H1 (cell line): ENCODE results near the gene RPL7A. TPM values are rescaled to one million over a fixed set of nuclear protein-coding genes. Genes with fewer than 3 reads are reported as not detected.

Source experiments
- BCL11A ChIP-seq, 2 experiments: IDR thresholded peaks; one replicate each; pipeline ENCODE4 v1.6.1; 2011; ENCODE audit warnings: low read depth in 2 of 2, low read length in 2 of 2, mild to moderate bottlenecking in 2 of 2
- SIX5 ChIP-seq: IDR thresholded peaks from 2 replicates; pipeline ENCODE4 v1.6.1; 2011; ENCODE audit warnings: mild to moderate bottlenecking, low read depth, low read length
- polyA plus RNA-seq, 7 experiments: library from polyadenylated mRNA; depleted of rRNA in 3 of 7; stranded (reverse) in 5 of 7; unstranded in 2 of 7; fragments of >200 nt in 5 of 7; fragments of 200-250 nt in 2 of 7; gene quantifications; 1 replicate in 5 of 7; 2 replicates in 1 of 7; 4 replicates in 1 of 7; pipeline versions ENCODE4 v1.2.1 to v1.2.3, GENCODE V29; 2011 to 2013; ENCODE audit warnings: missing spikeins in 2 of 7, mixed read lengths in 2 of 7
- total RNA-seq: library from RNA; stranded (reverse); fragmentation: NEBNext Ultra II Directional; extraction: Animal tissue kit (Norgen Biotek cat#: 25700); gene quantifications from 2 replicates; pipeline ENCODE4 v1.2.1, GENCODE V29; 2021

RPL7A gene
- total and polyA plus RNA-seq, 2 of the 8 experiments (the other 6 are each of a cell fraction or from before 2014, with no cell fraction given), result 2,578 to 2,783 TPM

GRCh38 chr9:133378408-133378962 is 30.5 kb downstream of the RPL7A start (continued):
- TF ChIP-seq SIX5, result no peak
- no peak for TF ChIP-seq BCL11A (IDR thresholded peaks at IDR 0.05; ENCODE audit: low read depth in 2 of 2, low read length in 2 of 2)
- TF ChIP-seq, all 59 proteins: peak for 0
